ENCODE data around the gene WFS1.

WFS1 gene

GRCh38 chr4:6269616-6270511 is at the start of gene WFS1:
Gene WFS1, plus strand, starts transcription at chr4:6269850. Its CDS starts 7,606 bp downstream, at chr4:6277456.
- DNase-seq = peak; percentile 93

- no peak for DNase-seq
Measured at GRCh38 chr4:6221301-6221850, 48.3 kb upstream of the WFS1 start.

GRCh38 chr4:6221851-6222760 is 47.5 kb upstream of the WFS1 start:
- no peak for DNase-seq

DNA sequence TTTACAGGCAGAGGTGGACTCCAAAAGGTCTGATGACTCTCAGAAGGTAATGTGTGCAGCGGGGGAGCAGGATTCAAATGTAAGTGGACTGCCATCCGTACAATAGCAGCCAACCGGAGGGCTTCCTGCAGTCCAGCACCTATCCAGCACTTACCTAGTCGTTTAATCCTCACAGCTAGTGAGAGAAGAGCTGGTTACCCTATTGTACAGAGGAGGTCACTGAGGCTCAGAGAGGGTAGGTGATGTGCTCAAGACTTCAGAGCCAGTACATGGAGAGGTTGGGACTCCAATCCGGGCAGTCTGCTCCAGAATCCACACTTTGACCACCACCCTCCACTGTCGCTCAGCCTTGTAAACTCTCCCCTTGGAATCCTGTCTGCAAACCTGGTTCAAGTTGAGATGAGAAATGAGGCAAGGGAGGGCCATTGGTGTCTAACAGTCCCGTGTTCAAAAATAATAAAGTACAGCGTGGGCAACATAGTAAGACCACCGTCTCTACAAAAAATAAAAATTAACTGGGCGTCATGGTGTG is 46.8 kb upstream of the WFS1 start:
- DNase-seq = no peak

DNA sequence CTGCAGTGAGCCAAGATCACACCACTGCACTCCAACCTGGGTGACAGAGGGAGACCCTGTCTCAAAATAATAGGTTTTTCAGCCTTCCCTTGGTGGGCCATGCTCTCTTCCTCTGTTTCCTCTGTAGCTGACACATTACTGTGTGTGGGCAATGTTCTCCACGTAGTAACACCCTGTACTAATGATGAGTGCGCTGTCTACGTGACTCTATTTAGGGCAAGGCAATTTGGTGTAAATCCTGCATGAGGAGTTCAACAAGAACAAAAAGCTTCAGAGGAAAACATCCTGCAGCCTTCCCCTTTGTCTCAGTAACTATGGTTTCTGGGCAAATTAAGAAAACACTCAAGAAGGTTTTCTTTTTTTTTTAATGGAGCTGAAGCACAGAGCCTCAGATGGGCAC is 44.9 kb upstream of the WFS1 start:
- DNase-seq = no peak

DNA sequence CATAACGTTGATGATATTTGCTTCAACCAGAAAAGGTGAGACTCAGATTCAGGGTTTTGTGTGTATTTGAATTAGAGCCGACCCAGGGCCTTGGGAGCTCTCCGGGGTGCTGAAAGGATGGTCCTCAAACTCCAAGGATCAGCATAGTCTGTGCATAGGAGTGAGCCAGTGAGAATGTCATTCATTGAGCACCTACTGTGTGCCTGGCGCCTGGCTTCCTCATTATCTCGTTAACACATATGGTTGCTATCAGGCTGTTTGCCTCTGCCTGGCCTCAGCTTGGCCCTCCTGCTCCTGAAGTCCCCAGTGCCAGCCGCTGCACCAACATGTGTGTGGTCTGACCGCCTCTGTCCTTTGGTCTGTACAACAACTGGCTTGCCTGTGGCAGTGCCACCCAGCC is 44.2 kb upstream of the WFS1 start:
- no peak for DNase-seq

- DNase-seq = no peak
Measured at GRCh38 chr4:6226506-6226905, 43.1 kb upstream of the WFS1 start.

DNA sequence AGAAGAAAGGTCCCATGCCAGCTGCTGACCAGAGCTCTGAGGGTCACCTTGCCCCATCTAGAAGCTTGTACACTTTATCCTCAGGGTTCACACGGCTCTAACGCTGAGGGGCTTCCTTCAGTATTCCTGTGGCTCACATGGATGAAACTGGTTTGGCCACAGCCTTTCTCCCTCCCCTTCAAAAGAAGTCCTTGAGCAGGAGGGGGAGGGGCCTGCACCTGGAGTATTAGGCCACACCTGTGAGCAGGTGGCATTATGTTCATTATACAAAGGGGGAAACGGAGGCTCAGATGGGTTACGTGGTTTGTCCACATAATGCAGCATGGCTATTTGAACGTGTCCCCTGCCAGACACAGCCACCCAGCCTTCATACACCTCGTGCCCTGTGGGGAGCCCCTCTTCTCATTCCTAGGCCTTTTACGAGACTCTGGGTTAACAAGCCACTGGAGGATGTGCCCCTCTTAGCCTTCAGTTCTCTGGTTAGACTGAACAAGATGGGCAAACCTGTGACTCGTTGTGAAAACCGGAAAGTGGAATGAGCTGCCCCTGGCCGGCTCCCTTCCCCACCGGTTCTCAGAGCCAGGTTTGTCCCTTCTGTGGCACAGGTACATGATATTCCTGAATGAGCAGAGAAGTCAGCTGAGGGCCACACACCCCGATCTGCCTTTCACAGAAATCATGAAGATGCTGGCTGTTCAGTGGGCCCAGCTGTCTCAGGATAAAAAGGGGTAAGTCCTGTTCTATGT is 42.1 kb upstream of the WFS1 start:
- no peak for DNase-seq

DNA sequence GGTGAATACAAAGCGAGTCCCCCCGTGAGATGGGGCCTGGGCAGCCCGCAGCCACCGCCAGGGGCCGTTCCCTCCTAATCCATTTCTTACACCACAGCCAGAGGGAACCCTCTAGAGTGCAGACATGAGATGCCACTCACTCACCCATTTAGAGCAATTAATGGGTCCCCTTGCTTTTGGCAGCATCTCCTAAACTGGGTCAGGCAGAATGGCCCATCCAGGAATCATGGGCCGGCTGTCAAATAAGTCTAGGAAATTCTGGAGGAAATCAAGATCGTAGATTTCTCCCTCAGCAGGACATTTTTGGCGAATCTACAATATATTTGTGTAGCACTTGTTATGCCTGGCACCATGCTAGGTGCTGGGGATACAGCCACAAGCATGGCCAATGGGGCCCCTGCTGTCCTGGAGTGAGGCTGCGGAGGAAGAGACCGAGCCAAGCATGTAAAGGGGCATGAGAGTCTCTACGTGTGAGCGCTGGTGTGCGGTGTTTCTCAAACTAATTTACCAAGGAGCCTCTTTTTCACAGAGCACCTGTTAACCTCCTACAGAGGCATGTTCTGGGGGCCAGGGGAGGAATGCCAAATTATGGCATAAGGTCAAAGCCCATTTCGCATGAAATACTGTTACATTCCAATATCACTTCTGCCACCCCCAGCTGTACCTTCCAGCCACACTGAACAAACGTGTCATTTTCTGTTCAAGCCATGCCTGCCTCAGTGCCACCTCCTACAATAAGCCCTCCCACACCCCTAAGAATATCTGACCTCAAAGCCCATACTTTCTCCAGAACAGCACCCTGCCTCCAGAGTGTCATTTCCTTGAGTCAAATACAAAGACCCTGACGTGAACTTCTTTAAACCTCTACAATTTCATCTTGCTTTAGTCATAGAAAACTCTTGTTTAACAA is 41.2 kb upstream of the WFS1 start:
- DNase-seq = no peak

DNA sequence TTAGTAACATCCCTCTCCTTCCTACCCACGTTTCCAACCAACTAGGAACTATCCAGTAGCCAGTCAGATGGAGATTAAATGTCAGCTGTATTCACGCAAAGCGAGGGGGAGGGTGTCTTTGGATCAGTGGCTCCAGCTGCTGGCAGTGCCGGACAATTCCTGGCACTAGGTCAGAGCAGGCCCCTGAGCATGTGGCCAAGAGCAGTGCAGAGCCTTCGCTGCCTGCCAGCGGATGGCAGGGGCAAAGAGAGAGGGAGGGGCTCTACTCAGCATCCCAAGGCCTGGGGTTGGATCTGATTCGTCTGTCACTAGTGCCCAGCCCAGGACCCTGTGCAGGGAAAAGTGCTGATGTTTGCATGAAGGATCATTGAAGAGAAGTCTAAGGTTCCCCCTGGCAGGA is 40.6 kb upstream of the WFS1 start:
- no peak for DNase-seq

DNA sequence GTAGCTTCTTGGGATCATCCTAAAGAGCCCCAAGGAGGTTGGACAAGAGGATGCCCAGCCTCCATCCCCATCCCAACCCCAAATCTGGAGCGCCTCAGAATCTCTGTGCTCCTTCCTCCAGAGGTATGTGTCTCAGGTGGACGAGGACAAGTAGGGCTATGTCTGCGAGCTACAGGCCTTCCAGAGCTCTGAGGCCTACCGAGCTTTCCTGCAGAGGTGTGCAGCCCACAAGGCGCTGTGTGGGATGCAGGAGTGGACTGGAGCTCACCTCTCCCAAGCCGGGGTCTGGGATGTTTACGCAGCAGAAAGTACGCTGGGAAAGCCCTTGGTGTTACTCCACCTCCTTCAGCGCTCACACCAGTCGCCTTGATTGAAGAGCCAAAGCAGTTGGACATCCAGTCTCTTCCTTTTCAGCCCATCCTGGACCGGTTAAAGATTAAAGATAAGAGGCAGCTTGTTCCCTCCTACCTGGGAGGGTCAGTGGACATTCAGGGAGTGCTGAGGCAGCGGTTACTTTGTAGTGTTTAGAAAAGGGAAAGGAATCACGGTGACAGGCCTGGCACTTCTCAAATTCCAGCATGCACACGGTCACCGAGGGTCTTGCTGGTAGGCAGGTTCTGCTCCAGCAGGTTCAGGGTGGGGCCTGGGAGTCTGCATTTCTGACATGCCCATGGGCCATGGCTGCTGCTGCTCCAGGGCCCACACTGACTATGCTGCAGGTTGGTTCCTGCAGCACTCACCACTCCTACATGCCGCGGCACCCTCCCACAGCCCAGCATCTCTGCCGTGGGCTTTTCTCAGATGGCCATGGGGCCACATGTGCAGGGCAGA is 39.8 kb upstream of the WFS1 start:
- no peak for DNase-seq

GRCh38 chr4:6230502-6230785 is 39.2 kb upstream of the WFS1 start:
- no peak for DNase-seq

DNA sequence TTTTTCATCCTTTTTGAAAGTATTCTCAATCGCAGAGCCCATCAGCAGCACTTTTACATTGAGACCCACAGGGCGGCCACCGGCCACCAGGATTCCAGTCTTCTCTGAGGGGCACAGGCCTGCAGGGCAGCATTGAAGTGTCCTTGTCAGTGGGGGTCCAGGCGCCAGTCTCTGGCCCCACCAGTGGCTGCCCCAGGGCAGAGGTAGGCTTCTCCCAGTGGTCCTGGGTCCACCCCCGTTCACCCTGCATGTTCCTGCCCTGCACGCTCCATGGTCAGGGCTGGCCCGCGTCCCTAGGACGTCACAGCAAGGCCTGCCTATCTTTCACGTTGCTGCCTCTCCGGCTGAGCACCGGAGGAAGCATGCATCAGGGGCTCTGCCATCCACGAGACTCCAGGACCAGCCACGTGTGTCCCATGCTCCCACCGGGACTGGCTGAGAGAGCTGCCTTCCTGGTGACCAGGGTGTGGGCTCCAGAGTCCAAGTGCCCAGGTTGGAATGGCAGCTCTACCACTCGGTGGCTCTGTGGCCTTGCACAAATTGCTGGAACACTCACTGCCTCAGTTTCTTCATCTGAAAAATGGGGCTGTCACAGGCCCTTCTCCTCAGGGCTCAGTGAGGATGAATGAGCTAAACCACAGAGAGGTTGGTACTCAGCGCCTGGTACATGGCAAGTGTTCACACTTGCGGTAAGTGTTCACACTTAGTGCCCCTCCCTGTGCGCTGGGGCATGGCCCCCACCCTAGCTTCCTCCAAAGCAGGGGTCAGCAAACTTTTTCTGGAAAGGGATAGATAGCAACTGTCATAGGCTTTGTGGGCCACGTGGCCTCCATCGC is 38.6 kb upstream of the WFS1 start:
- no peak for DNase-seq

GRCh38 chr4:6231663-6232165 is 37.9 kb upstream of the WFS1 start:
- no peak for DNase-seq

DNA sequence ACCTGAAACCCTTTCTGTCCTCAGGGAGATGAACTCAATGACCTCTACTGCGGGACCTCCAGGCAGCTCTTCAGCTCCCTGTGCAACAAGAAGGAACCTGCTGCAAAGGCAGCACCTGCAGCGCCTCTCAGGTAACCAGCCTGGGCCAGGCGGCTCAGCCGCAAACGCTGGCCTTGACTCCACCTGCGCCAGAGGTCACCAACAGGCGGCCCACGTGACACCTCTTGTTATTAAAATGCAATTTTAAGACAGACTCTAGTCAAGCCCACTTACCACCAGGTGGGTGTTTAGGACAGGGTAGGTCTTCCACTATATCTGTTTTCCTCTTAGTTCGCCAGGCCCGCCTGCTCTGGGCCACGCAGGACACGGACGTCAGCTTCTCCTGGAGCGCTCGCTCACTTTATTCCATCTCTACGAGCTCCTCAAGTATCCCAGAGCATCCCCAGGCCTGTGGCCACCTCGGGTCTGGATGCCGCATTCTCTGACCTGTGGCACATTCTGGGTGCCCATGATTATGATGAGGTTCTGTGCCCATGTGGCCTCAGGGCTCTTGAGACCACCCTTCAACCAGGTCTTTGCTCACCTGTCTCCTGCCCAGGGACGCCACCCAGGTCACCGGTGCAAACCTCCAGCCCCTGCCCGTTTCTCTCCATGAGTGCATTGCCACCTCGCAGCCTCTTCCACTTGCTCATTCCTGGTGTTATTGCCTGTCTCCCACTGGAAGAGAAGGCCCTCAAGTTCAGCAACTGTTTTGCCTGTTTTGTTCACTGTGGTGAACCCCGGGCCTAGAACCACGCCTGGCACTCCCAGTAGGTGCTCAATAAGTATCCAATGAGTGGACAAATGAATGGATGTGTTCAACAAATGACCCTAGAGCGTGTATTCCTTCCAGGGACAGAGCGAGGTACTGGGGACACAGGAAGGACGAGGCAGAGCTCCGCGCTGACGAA is 36.5 kb upstream of the WFS1 start:
- DNase-seq = no peak

- no peak for DNase-seq
Measured at GRCh38 chr4:6233929-6234328, 35.7 kb upstream of the WFS1 start.

- DNase-seq = no peak
Measured at GRCh38 chr4:6235012-6235411, 34.6 kb upstream of the WFS1 start.

GRCh38 chr4:6235901-6236640 is 33.6 kb upstream of the WFS1 start:
- DNase-seq = no peak
